DND-41 (cell line): Measurements from ENCODE around the gene ATXN8OS.
A peak's percentile ranks its signal among the peaks of the same experiment; 100 is the strongest.

Experiments
- EZH2 ChIP-seq: IDR thresholded peaks from 3 replicates; pipeline ENCODE4 v1.6.1; 2012; ENCODE audit warnings: borderline replicate concordance, low read depth, mild to moderate bottlenecking, moderate library complexity, low read length, inconsistent platforms; ENCODE audit not compliant: severe bottlenecking
- TF ChIP-seq, protein P1 (sequence below): IDR thresholded peaks from 2 replicates; pipeline ENCODE4 v1.5.1; 2012; ENCODE audit warnings: borderline replicate concordance, low read length, moderate library complexity, mild to moderate bottlenecking; ENCODE audit not compliant: poor library complexity, severe bottlenecking; ENCODE audit errors: extremely low read depth

DNA sequence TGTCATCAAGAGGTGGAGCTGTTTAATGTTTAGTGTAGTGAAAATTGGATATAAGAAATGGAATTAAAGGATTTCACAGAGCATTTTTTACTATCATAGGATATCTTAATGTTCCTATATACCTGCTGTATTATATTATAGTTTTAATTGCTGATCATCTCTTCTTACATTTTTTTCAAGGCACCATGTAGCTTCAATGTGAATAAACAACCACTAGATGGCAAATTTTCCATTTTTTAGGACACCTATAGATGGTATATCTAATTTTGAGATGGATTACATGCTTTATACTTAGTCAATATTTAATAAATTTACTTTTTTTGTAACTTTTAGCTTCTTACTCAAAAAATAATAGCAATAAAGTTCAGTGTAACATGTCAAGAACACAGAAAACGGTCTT, 9.0 kb upstream of the ATXN8OS start:
- TF ChIP-seq, protein P1, sequence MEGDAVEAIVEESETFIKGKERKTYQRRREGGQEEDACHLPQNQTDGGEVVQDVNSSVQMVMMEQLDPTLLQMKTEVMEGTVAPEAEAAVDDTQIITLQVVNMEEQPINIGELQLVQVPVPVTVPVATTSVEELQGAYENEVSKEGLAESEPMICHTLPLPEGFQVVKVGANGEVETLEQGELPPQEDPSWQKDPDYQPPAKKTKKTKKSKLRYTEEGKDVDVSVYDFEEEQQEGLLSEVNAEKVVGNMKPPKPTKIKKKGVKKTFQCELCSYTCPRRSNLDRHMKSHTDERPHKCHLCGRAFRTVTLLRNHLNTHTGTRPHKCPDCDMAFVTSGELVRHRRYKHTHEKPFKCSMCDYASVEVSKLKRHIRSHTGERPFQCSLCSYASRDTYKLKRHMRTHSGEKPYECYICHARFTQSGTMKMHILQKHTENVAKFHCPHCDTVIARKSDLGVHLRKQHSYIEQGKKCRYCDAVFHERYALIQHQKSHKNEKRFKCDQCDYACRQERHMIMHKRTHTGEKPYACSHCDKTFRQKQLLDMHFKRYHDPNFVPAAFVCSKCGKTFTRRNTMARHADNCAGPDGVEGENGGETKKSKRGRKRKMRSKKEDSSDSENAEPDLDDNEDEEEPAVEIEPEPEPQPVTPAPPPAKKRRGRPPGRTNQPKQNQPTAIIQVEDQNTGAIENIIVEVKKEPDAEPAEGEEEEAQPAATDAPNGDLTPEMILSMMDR, result peak; percentile 37
- TF ChIP-seq EZH2, result no peak
